Measurements from ENCODE around the gene RAB11B.
"Not testable (repeated sequence)": the region's sequence is repeated elsewhere in the genome, so short reads cannot be mapped to it uniquely, and the experiment has no call there.

DNA sequence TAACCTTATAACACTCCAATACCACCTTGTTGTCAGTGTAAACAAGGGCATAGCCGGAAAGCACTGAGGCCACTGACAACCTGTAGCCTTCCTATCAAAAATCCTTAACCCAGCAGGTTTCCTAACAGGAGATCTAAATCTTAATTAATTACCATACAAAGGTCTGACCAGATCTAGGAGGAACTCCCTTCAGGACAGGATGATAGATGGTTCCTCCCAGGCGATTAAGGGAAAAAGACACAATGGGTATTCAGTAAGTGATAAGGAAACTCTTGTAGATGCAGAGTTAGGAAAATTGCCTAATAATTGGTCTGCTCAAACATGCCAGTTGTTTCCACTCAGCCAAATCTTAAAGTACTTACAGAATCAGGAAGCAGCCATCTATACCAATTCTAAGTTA lies 5.1 kb upstream of the RAB11B start:
- TF ChIP-seq ZFP62 (CRISPR knock-in tag; IDR thresholded peaks at IDR 0.05); TCF7 (IDR thresholded peaks at IDR 0.05; ENCODE audit: low read depth); ZNF431 (CRISPR knock-in tag; IDR thresholded peaks at IDR 0.05; ENCODE audit: borderline replicate concordance, low read depth): not testable (repeated sequence)
